ENCODE data around the gene SF3B2. TPM values are rescaled to one million over a fixed set of nuclear protein-coding genes. Genes with fewer than 3 reads are reported as not detected.
"Not testable (repeated sequence)": the region's sequence is repeated elsewhere in the genome, so short reads cannot be mapped to it uniquely, and the experiment has no call there.

SF3B2 gene
- total and polyA plus RNA-seq, 2 experiments from 2014 or later: 120 to 155 TPM

GRCh38 chr11:66073669-66074068, 21.5 kb downstream of the SF3B2 start:
- H3K27ac ChIP-seq: no peak overlapping the region
- DNase-seq (ENCODE audit: low spot score): no peak
- peaks cover 6% of the 10 kb centered on the region for H4K20me1 ChIP-seq (ENCODE audit: insufficient read depth, poor library complexity, severe bottlenecking)
- WGBS (ENCODE audit: low lambda C conversion rate, missing lambda C conversion rate): 100% methylated on average over 1 of the region's 1 CpG
- no peak overlapping the region for H2AFZ ChIP-seq
- H3K9me3 ChIP-seq (ENCODE audit: low read depth): no peaks in the 10 kb centered on the region
- H3K9me2 ChIP-seq (replicated peaks; ENCODE audit: insufficient read depth): no peaks in the 10 kb centered on the region
- H3K79me2 ChIP-seq: peaks cover 83% of the 10 kb centered on the region
- H3K4me3 ChIP-seq: no peak overlapping the region
- TF ChIP-seq EZH2 (IDR thresholded peaks at IDR 0.05; ENCODE audit: borderline replicate concordance) (no peak), EZH2phosphoT487 (IDR thresholded peaks at IDR 0.05; ENCODE audit: low read depth, severe bottlenecking, unreplicated experiment) (no peak), CTCF (IDR thresholded peaks at IDR 0.05; ENCODE audit: poor library complexity) (no peak)
- H3K4me2 ChIP-seq: no peak overlapping the region
- peaks cover 8% of the 10 kb centered on the region for H3K4me1 ChIP-seq (ENCODE audit: insufficient read depth)
- H3K27me3 ChIP-seq: no peaks in the 10 kb centered on the region
- no peaks in the 10 kb centered on the region for H3K36me3 ChIP-seq (replicated peaks; ENCODE audit: insufficient read depth, low read depth)

GRCh38 chr11:66075273-66075672, 23.1 kb downstream of the SF3B2 start:
- H4K20me1 ChIP-seq (ENCODE audit: insufficient read depth, poor library complexity, severe bottlenecking): peaks cover 6% of the 10 kb centered on the region
- H3K4me1 ChIP-seq (ENCODE audit: insufficient read depth): peaks cover 8% of the 10 kb centered on the region
- no peak overlapping the region for H3K4me3 ChIP-seq
- no peak for TF ChIP-seq CTCF (IDR thresholded peaks at IDR 0.05; ENCODE audit: poor library complexity)
- TF ChIP-seq EZH2phosphoT487 (IDR thresholded peaks at IDR 0.05; ENCODE audit: low read depth, severe bottlenecking, unreplicated experiment): no peak
- TF ChIP-seq EZH2 (IDR thresholded peaks at IDR 0.05; ENCODE audit: borderline replicate concordance): no peak
- no peaks in the 10 kb centered on the region for H3K36me3 ChIP-seq (replicated peaks; ENCODE audit: insufficient read depth, low read depth)
- no peak overlapping the region for H2AFZ ChIP-seq
- no peak overlapping the region for H3K27ac ChIP-seq
- peaks cover 99% of the 10 kb centered on the region for H3K79me2 ChIP-seq
- DNase-seq (ENCODE audit: low spot score): no peak
- no peak overlapping the region for H3K4me2 ChIP-seq
- no peaks in the 10 kb centered on the region for H3K9me2 ChIP-seq (replicated peaks; ENCODE audit: insufficient read depth)
- no peaks in the 10 kb centered on the region for H3K9me3 ChIP-seq (ENCODE audit: low read depth)
- H3K27me3 ChIP-seq: no peaks in the 10 kb centered on the region
- 91% methylated on average over 4 of the region's 4 CpGs for WGBS (ENCODE audit: low lambda C conversion rate, missing lambda C conversion rate)

GRCh38 chr11:66076561-66076960, 24.4 kb downstream of the SF3B2 start:
- Histone ChIP-seq H3K27ac (no peak overlapping the region), H3K4me2 (no peak overlapping the region), H3K79me2 (peaks cover 98% of the 10 kb centered on the region), H4K20me1 (ENCODE audit: insufficient read depth, poor library complexity, severe bottlenecking) (peaks cover 6% of the 10 kb centered on the region), H3K4me3 (no peak overlapping the region), H2AFZ (no peak overlapping the region), H3K9me2 (replicated peaks; ENCODE audit: insufficient read depth) (no peaks in the 10 kb centered on the region), H3K4me1 (ENCODE audit: insufficient read depth) (peaks cover 19% of the 10 kb centered on the region), H3K36me3 (replicated peaks; ENCODE audit: insufficient read depth, low read depth) (no peaks in the 10 kb centered on the region), H3K9me3 (ENCODE audit: low read depth) (no peaks in the 10 kb centered on the region), H3K27me3 (no peaks in the 10 kb centered on the region)
- 95% methylated on average over 9 of the region's 9 CpGs for WGBS (ENCODE audit: low lambda C conversion rate, missing lambda C conversion rate)
- no peak for TF ChIP-seq CTCF (IDR thresholded peaks at IDR 0.05; ENCODE audit: poor library complexity)
- no peak for TF ChIP-seq EZH2 (IDR thresholded peaks at IDR 0.05; ENCODE audit: borderline replicate concordance)
- no peak for TF ChIP-seq EZH2phosphoT487 (IDR thresholded peaks at IDR 0.05; ENCODE audit: low read depth, severe bottlenecking, unreplicated experiment)
- DNase-seq (ENCODE audit: low spot score): no peak

- H3K27ac ChIP-seq: no peak overlapping the region
These were observed 25.8 kb downstream of the SF3B2 start for GRCh38 chr11:66077927-66078326.

GRCh38 chr11:66078949-66079348, 26.8 kb downstream of the SF3B2 start:
- not testable (repeated sequence) for H3K27me3 ChIP-seq; H3K4me2 ChIP-seq; H2AFZ ChIP-seq; DNase-seq (ENCODE audit: low spot score); H3K4me3 ChIP-seq; H3K36me3 ChIP-seq (replicated peaks; ENCODE audit: insufficient read depth, low read depth); H3K9me2 ChIP-seq (replicated peaks; ENCODE audit: insufficient read depth); H4K20me1 ChIP-seq (ENCODE audit: insufficient read depth, poor library complexity, severe bottlenecking); H3K9me3 ChIP-seq (ENCODE audit: low read depth)
- H3K4me1 ChIP-seq (ENCODE audit: insufficient read depth): peaks cover 34% of the 10 kb centered on the region
- H3K27ac ChIP-seq: peak overlapping the region; percentile 46
- WGBS (ENCODE audit: low lambda C conversion rate, missing lambda C conversion rate): 85% methylated on average over 7 of the region's 7 CpGs
- H3K79me2 ChIP-seq: peaks cover 96% of the 10 kb centered on the region

More at GRCh38 chr11:66077927-66078326, 25.8 kb downstream of the SF3B2 start:
- H3K9me3 ChIP-seq (ENCODE audit: low read depth): no peaks in the 10 kb centered on the region
- no peaks in the 10 kb centered on the region for H3K9me2 ChIP-seq (replicated peaks; ENCODE audit: insufficient read depth)
- no peaks in the 10 kb centered on the region for H3K27me3 ChIP-seq
- H4K20me1 ChIP-seq (ENCODE audit: insufficient read depth, poor library complexity, severe bottlenecking): peaks cover 5% of the 10 kb centered on the region
- no peak overlapping the region for H2AFZ ChIP-seq
- peaks cover 98% of the 10 kb centered on the region for H3K79me2 ChIP-seq
- DNase-seq (ENCODE audit: low spot score): no peak
- H3K4me3 ChIP-seq: no peak overlapping the region
- TF ChIP-seq EZH2 (IDR thresholded peaks at IDR 0.05; ENCODE audit: borderline replicate concordance) (no peak), EZH2phosphoT487 (IDR thresholded peaks at IDR 0.05; ENCODE audit: low read depth, severe bottlenecking, unreplicated experiment) (no peak), CTCF (IDR thresholded peaks at IDR 0.05; ENCODE audit: poor library complexity) (no peak)
- H3K4me1 ChIP-seq (ENCODE audit: insufficient read depth): peaks cover 23% of the 10 kb centered on the region
- H3K4me2 ChIP-seq: no peak overlapping the region
- H3K36me3 ChIP-seq (replicated peaks; ENCODE audit: insufficient read depth, low read depth): no peaks in the 10 kb centered on the region
- 99% methylated on average over 3 of the region's 3 CpGs for WGBS (ENCODE audit: low lambda C conversion rate, missing lambda C conversion rate)
